IMR-90 (cell line): ENCODE data around the gene GLYATL2.

ENCODE experiments used
- CHD1 ChIP-seq: IDR thresholded peaks from 2 replicates; pipeline ENCODE4 v1.6.1; 2012; ENCODE audit warnings: low read depth, low read length, improper control_type of control experiment
- CTCF ChIP-seq: conservative IDR thresholded peaks from 2 replicates; pipeline ENCODE4 v1.5.1; 2012; ENCODE audit warnings: mild to moderate bottlenecking, low read depth, low read length, improper control_type of control experiment
- ELK1 ChIP-seq: fragments of 150-350 bp; IDR thresholded peaks from 2 replicates; pipeline ENCODE4 v1.6.1; 2016; ENCODE audit warnings: low read depth, mild to moderate bottlenecking, low read length, moderate library complexity, borderline replicate concordance
- POLR2A ChIP-seq: IDR thresholded peaks from 2 replicates; pipeline ENCODE4 v1.6.1; 2012; ENCODE audit warnings: mild to moderate bottlenecking, low read depth, low read length
- RAD21 ChIP-seq: IDR thresholded peaks from 2 replicates; pipeline ENCODE4 v1.6.1; 2012; ENCODE audit warnings: low read length, improper control_type of control experiment
- RFX5 ChIP-seq: IDR thresholded peaks from 2 replicates; pipeline ENCODE4 v1.8.0; 2012; ENCODE audit warnings: low read depth, mild to moderate bottlenecking, low read length, moderate library complexity
- SMC3 ChIP-seq: fragments of 150-350 bp; IDR thresholded peaks from 2 replicates; pipeline ENCODE4 v1.6.1; 2016; ENCODE audit warnings: low read depth, mild to moderate bottlenecking, antibody characterized with exemption, low read length, moderate library complexity

GRCh38 chr11:58880166-58880565 is 35.7 kb upstream of the GLYATL2 start:
- TF ChIP-seq ELK1: no peak
- no peak for TF ChIP-seq CTCF
- no peak for TF ChIP-seq RAD21
- no peak for TF ChIP-seq SMC3
- TF ChIP-seq POLR2A: no peak
- no peak for TF ChIP-seq CHD1
- no peak for TF ChIP-seq RFX5
